Activated T-helper 1 cell treated with anti-CD3 and anti-CD28 coated beads, Interleukin-12 subunit alpha, Interleukin-12 subunit beta, Interleukin-2, Interleukin-4 antibody, amounts not matched to agents 30 ng/mL and 10 ng/mL and 1 ng/mL, durations not matched to agents 14 hours and 24 hours and 36 hours (primary cell): ENCODE results near the gene INTS13. TPM values are rescaled to one million over a fixed set of nuclear protein-coding genes. Genes with fewer than 3 reads are reported as not detected.
A peak's percentile ranks its signal among the peaks of the same experiment; 100 is the strongest.
"Not testable (repeated sequence)": the region's sequence is repeated elsewhere in the genome, so short reads cannot be mapped to it uniquely, and the experiment has no call there.

Experiments used
- DNase-seq: peaks from one replicate; pipeline ENCODE4 v3.0.0; 2021; ENCODE audit warnings: low spot score
- H3K27ac Mint-ChIP-seq: one replicate; pipeline ENCODE4 v1.8.0; 2021; ENCODE audit warnings: mild to moderate bottlenecking, mixed read lengths
- H3K27me3 Mint-ChIP-seq: one replicate; pipeline ENCODE4 v1.8.0; 2022; ENCODE audit warnings: mild to moderate bottlenecking, moderate library complexity, mixed read lengths; ENCODE audit not compliant: insufficient read depth
- H3K36me3 Mint-ChIP-seq: one replicate; pipeline ENCODE4 v1.8.0; 2021; ENCODE audit warnings: low read depth, mixed read lengths
- H3K4me1 Mint-ChIP-seq: one replicate; pipeline ENCODE4 v1.8.0; 2021; ENCODE audit warnings: low read depth, mixed read lengths
- H3K4me3 Mint-ChIP-seq: one replicate; pipeline ENCODE4 v1.8.0; 2021; ENCODE audit warnings: mild to moderate bottlenecking, moderate library complexity, mixed read lengths
- H3K9me3 Mint-ChIP-seq: one replicate; pipeline ENCODE4 v1.8.0; 2021; ENCODE audit warnings: mixed read lengths
- intact Hi-C: fragments of 100-400 bp; cut with micrococcal nuclease; formaldehyde crosslinking; loops from one replicate; pipeline ENCODE4 v1.15.1; 2024
- total RNA-seq: library from RNA; stranded (reverse); gene quantifications from 2 replicates; pipeline ENCODE4 v1.2.3, GENCODE V29; 2022

INTS13 gene
- total RNA-seq, 1 donor from 2014 or later: 43.8 TPM

GRCh38 chr12:26919216-26919555 is 18.6 kb downstream of the INTS13 start:
- no peaks in the 10 kb centered on the region for H3K27me3 Mint-ChIP-seq
- no peaks in the 10 kb centered on the region for H3K9me3 Mint-ChIP-seq
- peaks cover 37% of the 10 kb centered on the region for H3K36me3 Mint-ChIP-seq
- H3K4me3 Mint-ChIP-seq: no peak overlapping the region
- H3K4me1 Mint-ChIP-seq: peaks cover 6% of the 10 kb centered on the region
- intact Hi-C loops: no loop called here
- no peak overlapping the region for H3K27ac Mint-ChIP-seq
- no peak for DNase-seq

DNA sequence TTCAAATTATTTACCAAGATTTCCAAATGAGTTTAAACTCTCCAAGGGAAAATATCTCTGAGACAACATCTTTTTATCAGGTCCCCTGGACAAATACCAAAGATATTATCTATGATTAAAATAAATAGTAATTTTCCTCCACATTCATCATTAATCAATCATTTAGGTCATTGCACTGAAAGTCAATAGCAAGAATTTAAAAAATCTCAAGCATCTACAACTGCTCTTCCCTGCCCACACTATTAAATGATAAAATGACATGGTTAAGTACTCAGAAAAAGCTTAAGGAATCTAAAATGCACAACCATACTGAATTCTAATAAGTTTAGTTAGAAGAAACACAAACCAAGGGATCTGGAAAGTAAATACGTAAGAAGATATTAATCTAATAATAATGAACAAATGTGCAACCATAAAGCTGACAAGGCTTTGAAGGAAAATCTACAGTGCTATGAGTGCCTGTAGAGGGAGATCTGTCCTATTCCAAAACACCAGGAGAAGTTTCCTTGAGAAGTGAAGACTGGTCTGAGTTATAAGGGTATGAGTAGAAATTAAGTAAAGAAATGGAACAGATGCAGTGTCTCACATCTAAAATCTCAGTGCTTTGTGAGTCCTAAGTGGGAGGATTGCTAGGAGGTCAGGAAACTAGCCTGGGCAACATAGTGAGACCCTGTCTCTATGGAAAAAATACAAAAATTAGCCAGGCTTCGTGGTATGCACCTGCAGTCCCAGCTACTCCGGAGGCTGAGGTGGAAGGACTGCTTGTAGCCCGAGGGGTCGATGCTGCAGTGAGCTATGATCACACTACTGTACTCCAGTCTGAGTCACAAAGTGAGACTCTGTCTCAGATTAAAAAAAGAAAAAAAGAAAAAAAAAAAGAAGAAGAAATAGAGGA is 19.2 kb downstream of the INTS13 start:
- Mint-ChIP-seq H3K36me3 (peaks cover 37% of the 10 kb centered on the region), H3K27ac (no peak overlapping the region), H3K27me3 (no peaks in the 10 kb centered on the region), H3K4me3 (no peak overlapping the region), H3K4me1 (peaks cover 6% of the 10 kb centered on the region), H3K9me3 (no peaks in the 10 kb centered on the region)
- intact Hi-C loops: no loop called here
- DNase-seq: no peak

DNA sequence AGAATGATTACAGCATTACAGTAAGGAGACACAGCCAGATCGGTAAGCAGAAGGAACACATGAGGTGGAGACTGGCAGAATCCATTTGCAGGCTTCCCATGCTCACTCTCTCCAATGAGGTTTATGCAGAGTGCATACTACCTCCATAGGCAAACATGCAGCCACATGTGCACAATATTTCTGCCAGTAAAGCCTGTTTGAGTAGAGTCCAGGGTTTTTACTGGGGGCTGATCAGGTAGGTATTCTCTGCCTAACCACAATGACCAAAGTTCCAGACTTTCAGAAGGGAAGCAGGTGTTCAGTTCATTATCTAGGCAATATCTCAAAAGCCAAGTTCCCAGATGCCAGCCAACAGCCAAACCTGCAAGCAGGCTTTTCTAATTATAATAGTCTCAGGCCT is 31.1 kb downstream of the INTS13 start:
- Mint-ChIP-seq H3K4me1 (peaks cover 13% of the 10 kb centered on the region), H3K4me3 (no peak overlapping the region), H3K27me3 (no peaks in the 10 kb centered on the region), H3K9me3 (peaks cover 12% of the 10 kb centered on the region), H3K27ac (no peak overlapping the region), H3K36me3 (peaks cover 53% of the 10 kb centered on the region)
- DNase-seq: no peak
- intact Hi-C loops: no loop called here

- Mint-ChIP-seq H3K4me3 (no peak overlapping the region), H3K36me3 (peaks cover 53% of the 10 kb centered on the region), H3K27me3 (no peaks in the 10 kb centered on the region), H3K9me3 (peaks cover 12% of the 10 kb centered on the region), H3K27ac (no peak overlapping the region), H3K4me1 (peaks cover 13% of the 10 kb centered on the region)
- intact Hi-C loops: no loop called here
- DNase-seq: no peak
These were observed 31.8 kb downstream of the INTS13 start for GRCh38 chr12:26906024-26906423.

DNA sequence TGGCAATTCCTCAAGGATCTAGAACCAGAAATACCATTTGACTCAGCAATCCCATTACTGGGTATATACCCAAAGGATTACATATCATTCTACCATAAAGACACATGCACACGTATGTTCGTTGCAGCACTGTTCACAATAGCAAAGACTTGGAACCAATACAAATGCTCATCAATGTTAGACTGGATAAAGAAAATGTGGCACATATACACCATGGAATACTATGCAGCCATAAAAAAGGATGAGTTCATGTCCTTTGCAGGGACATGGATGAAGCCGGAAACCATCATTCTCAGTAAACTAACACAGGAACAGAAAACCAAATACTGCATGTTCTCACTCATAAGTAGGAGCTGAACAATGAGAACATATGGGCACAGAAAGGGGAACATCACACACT is 34.4 kb downstream of the INTS13 start:
- Mint-ChIP-seq H3K9me3 (peaks cover 12% of the 10 kb centered on the region), H3K36me3 (peaks cover 57% of the 10 kb centered on the region), H3K4me1 (peaks cover 13% of the 10 kb centered on the region)
- DNase-seq, H3K4me3 Mint-ChIP-seq, H3K27me3 Mint-ChIP-seq, intact Hi-C loops, H3K27ac Mint-ChIP-seq: not testable (repeated sequence)

DNA sequence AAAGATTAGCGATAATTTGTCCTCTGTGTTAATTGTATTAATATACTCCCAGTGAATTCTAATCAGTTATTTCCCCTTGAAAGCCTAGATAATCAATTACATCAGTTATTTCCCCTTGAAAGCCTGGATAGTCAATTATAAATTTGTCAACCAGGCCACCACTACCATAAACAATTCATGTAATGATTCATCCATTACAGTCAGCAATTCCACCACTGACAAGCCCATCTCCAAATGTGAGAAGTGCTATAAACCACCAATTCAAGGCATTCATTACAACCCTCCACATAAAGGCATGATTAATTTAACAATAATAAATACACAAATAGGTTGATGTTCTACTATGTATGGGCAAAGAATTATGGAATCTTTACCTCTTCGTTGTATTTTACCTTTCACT is 40.9 kb downstream of the INTS13 start:
- no peak for DNase-seq
- intact Hi-C loops: no loop called here
- H3K36me3 Mint-ChIP-seq: peaks cover 33% of the 10 kb centered on the region
- H3K27me3 Mint-ChIP-seq: no peaks in the 10 kb centered on the region
- no peak overlapping the region for H3K27ac Mint-ChIP-seq
- H3K4me3 Mint-ChIP-seq: no peak overlapping the region
- H3K4me1 Mint-ChIP-seq: no peaks in the 10 kb centered on the region
- no peaks in the 10 kb centered on the region for H3K9me3 Mint-ChIP-seq

- no peak overlapping the region for H3K4me3 Mint-ChIP-seq
- intact Hi-C loops: no loop called here
- peaks cover 24% of the 10 kb centered on the region for H3K36me3 Mint-ChIP-seq
- H3K27me3 Mint-ChIP-seq: no peaks in the 10 kb centered on the region
- H3K27ac Mint-ChIP-seq: no peak overlapping the region
- DNase-seq: no peak
- no peaks in the 10 kb centered on the region for H3K4me1 Mint-ChIP-seq
- no peaks in the 10 kb centered on the region for H3K9me3 Mint-ChIP-seq
These were observed 42.1 kb downstream of the INTS13 start for GRCh38 chr12:26895672-26896071.

DNA sequence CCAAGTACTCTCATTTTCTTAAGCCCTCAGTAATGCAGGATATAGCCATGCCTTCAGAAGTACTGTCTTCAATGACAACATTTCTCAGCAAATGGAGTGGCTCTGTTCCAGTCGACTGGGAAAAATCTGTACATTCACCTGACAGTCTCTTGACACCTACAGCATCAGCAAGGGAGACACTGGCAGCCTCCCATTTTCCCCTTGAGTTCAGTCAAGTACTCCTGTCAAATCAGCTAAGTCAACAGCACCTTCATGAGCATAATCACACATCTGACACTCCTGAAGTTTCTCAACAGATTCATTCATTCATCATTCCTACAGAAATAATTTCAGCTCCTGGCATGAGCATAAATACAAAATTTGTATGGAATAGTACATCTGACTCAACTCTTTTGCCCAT is 46.1 kb downstream of the INTS13 start:
- Mint-ChIP-seq H3K27ac (no peak overlapping the region), H3K9me3 (no peaks in the 10 kb centered on the region), H3K36me3 (peaks cover 9% of the 10 kb centered on the region), H3K4me3 (no peak overlapping the region), H3K27me3 (peaks cover 2% of the 10 kb centered on the region), H3K4me1 (no peaks in the 10 kb centered on the region)
- intact Hi-C loops: no loop called here
- no peak for DNase-seq

DNA sequence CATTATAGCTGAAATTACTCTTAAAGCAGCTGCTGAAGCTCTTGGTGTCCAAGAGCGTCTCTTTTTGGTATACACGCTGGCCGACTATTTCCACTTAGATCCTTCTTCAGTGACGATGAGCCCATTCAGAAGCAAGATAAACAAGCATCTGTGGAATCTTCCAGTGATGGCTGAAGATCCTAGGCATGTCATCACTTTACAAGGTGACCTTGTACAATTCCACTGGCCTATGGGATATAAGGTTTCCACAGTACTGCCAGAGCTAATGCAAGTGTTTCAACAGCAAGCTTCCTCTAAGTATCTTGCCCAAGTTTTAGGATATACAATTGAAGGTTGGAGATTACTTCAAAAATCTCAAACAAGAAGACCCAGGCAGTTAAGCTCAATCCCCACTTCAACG is 47.0 kb downstream of the INTS13 start:
- Mint-ChIP-seq H3K4me1 (no peaks in the 10 kb centered on the region), H3K36me3 (peaks cover 2% of the 10 kb centered on the region), H3K27me3 (peaks cover 2% of the 10 kb centered on the region), H3K4me3 (no peak overlapping the region), H3K9me3 (no peaks in the 10 kb centered on the region), H3K27ac (no peak overlapping the region)
- DNase-seq: no peak
- intact Hi-C loops: no loop called here

- peak overlapping the region; percentile 23 for H3K4me3 Mint-ChIP-seq
These were observed 52.8 kb downstream of the INTS13 start for GRCh38 chr12:26884765-26885576.

GRCh38 chr12:26880625-26881024 is 57.2 kb downstream of the INTS13 start:
- Mint-ChIP-seq H3K27me3 (peaks cover 17% of the 10 kb centered on the region), H3K27ac (no peak overlapping the region), H3K4me3 (no peak overlapping the region), H3K4me1 (peaks cover 8% of the 10 kb centered on the region), H3K9me3 (no peaks in the 10 kb centered on the region), H3K36me3 (peaks cover 2% of the 10 kb centered on the region)
- intact Hi-C loops: no loop called here
- no peak for DNase-seq

More at GRCh38 chr12:26884765-26885576, 52.8 kb downstream of the INTS13 start:
- Mint-ChIP-seq H3K36me3 (peaks cover 2% of the 10 kb centered on the region), H3K27ac (no peak overlapping the region), H3K9me3 (no peaks in the 10 kb centered on the region), H3K4me1 (peaks cover 8% of the 10 kb centered on the region), H3K27me3 (peaks cover 16% of the 10 kb centered on the region)
- intact Hi-C loops: loop anchor here (1.0 to 5.0 kb wide), 5 partner anchors 18 to 788 kb away; partner anchors contain the start of genes ITPR2 and TM7SF3
- peak; percentile 78 for DNase-seq

DNA sequence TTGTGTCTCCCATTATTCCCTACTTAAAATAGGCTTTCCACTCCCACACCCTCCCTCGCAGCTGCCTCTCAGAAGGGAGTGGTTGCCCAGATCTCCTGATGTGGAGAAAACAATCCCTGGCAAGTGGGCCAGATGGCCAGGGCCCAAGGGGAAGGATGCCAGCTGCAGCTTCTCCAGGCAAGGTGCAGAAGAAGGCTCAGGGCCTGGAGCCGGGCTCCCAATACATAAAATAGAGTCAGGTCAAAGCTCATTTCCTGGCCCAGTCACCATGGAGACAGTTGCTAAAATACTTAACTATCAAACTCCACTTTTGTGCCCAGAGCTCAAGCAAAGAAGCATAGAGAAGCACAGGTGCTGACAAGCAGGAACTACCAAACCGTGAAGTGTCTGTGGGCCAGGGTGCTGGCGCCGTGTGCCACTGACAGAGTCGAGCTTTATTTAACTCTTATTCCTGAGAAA is 59.1 kb downstream of the INTS13 start:
- no peak for DNase-seq
- Mint-ChIP-seq H3K4me1 (no peaks in the 10 kb centered on the region), H3K27ac (no peak overlapping the region), H3K9me3 (no peaks in the 10 kb centered on the region), H3K36me3 (no peaks in the 10 kb centered on the region), H3K27me3 (peaks cover 17% of the 10 kb centered on the region), H3K4me3 (no peak overlapping the region)
- intact Hi-C loops: no loop called here
